Keratinocyte (primary cell): Measurements from ENCODE around the gene MTUS2. TPM values are rescaled to one million over a fixed set of nuclear protein-coding genes. Genes with fewer than 3 reads are reported as not detected.

Source experiments
- DNase-seq: peaks from one replicate; pipeline ENCODE4 v3.0.0-alpha.2; 2011; ENCODE audit warnings: low read depth, missing footprints, low spot score
- FAIRE-seq: peaks from 2 replicates; lab custom pipeline; 2011; peaks lifted over from hg19 to GRCh38; lab: Jason Lieb, UNC
- H2AFZ ChIP-seq: 2 replicates; pipeline ENCODE4 v1.6.0; 2012; ENCODE audit warnings: low read length, control low read depth, inconsistent platforms; ENCODE audit not compliant: control insufficient read depth
- H3K27ac ChIP-seq: 2 replicates; pipeline ENCODE4 v1.5.1; 2011; ENCODE audit warnings: low read length; ENCODE audit not compliant: control insufficient read depth, insufficient read depth
- H3K27me3 ChIP-seq: 3 replicates; pipeline ENCODE4 v1.6.0; 2011; ENCODE audit warnings: low read length; ENCODE audit not compliant: control insufficient read depth, insufficient read depth; ENCODE audit errors: extremely low read depth
- H3K36me3 ChIP-seq, 2 experiments: 2 replicates in 1 of 2; 3 replicates in 1 of 2; pipeline ENCODE4 v1.5.1; 2011; ENCODE audit warnings: low read length in 2 of 2, mild to moderate bottlenecking in 1 of 2; ENCODE audit not compliant: control insufficient read depth in 2 of 2, insufficient read depth in 2 of 2; ENCODE audit errors: extremely low read depth in 1 of 2
- H3K4me1 ChIP-seq: 3 replicates; pipeline ENCODE4 v1.5.1; 2011; ENCODE audit warnings: low read length; ENCODE audit not compliant: control insufficient read depth, insufficient read depth; ENCODE audit errors: extremely low read depth
- H3K4me2 ChIP-seq: 3 replicates; pipeline ENCODE4 v1.6.0; 2011; ENCODE audit warnings: low read depth, low read length; ENCODE audit not compliant: control insufficient read depth, insufficient read depth; ENCODE audit errors: extremely low read depth
- H3K4me3 ChIP-seq, 3 experiments: fragments of 200-600 bp in 1 of 3; sonication (generic) in 1 of 3; 2 replicates in 2 of 3; 3 replicates in 1 of 3; pipeline ENCODE4 v1.5.1; 2011 to 2016; ENCODE audit warnings: low read length in 3 of 3, mild to moderate bottlenecking in 3 of 3, control low read depth in 2 of 3, inconsistent platforms in 1 of 3, low read depth in 1 of 3, mixed read lengths in 1 of 3, mixed run types in 1 of 3, moderate library complexity in 1 of 3; ENCODE audit not compliant: control insufficient read depth in 2 of 3, insufficient read depth in 2 of 3; ENCODE audit errors: extremely low read depth in 1 of 3
- H3K79me2 ChIP-seq: 2 replicates; pipeline ENCODE4 v1.6.0; 2012; ENCODE audit warnings: low read length; ENCODE audit not compliant: control insufficient read depth, insufficient read depth
- H3K9ac ChIP-seq: 3 replicates; pipeline ENCODE4 v1.6.0; 2011; ENCODE audit warnings: low read length; ENCODE audit not compliant: control insufficient read depth, insufficient read depth; ENCODE audit errors: extremely low read depth
- H3K9me1 ChIP-seq: 3 replicates; pipeline ENCODE4 v1.6.0; 2011; ENCODE audit warnings: low read length; ENCODE audit not compliant: control insufficient read depth, insufficient read depth; ENCODE audit errors: extremely low read depth
- H3K9me3 ChIP-seq: 2 replicates; pipeline ENCODE4 v1.5.1; 2012; ENCODE audit warnings: low read depth, low read length; ENCODE audit not compliant: control insufficient read depth
- H4K20me1 ChIP-seq: 3 replicates; pipeline ENCODE4 v1.6.0; 2011; ENCODE audit warnings: low read length; ENCODE audit not compliant: control insufficient read depth, insufficient read depth; ENCODE audit errors: extremely low read depth
- CTCF ChIP-seq, 3 experiments: IDR thresholded peaks in 1 of 3; conservative IDR thresholded peaks in 1 of 3; optimal IDR thresholded peaks in 1 of 3; 2 replicates in 2 of 3; 3 replicates in 1 of 3; pipeline versions ENCODE3 to v1.5.1; 2011; ENCODE audit warnings: low read length in 3 of 3, mild to moderate bottlenecking in 3 of 3, moderate library complexity in 2 of 3, control low read depth in 1 of 3, inconsistent platforms in 1 of 3; ENCODE audit not compliant: insufficient read depth in 2 of 3; ENCODE audit errors: extremely low read depth in 1 of 3
- EZH2 ChIP-seq: IDR thresholded peaks from one replicate; pipeline ENCODE4 v1.6.1; 2012; ENCODE audit warnings: inconsistent platforms, mild to moderate bottlenecking, low read length, moderate library complexity
- dilution Hi-C: fragments of 300-500 bp; cut with MboI; formaldehyde crosslinking; loops from one replicate; pipeline ENCODE4 v1.7.0; 2020; ENCODE audit warnings: low sequenced_read_pairs; ENCODE audit not compliant: extremely low pct_ligation_motif_present
- polyA plus RNA-seq, 5 experiments: library from polyadenylated mRNA; depleted of rRNA in 3 of 5; stranded (reverse) in 3 of 5; stranded (forward) in 1 of 5; unstranded in 1 of 5; fragments of >200 nt; gene quantifications; 1 replicate in 1 of 5; 2 replicates in 3 of 5; 3 replicates in 1 of 5; pipeline versions ENCODE4 v1.2.1 to v1.2.3, GENCODE V29; 2011 to 2012; ENCODE audit warnings: missing spikeins in 2 of 5, low read depth in 1 of 5, low replicate concordance in 1 of 5

Gene MTUS2
- polyA plus RNA-seq, 1 donor (not counting 4 experiments of a cell fraction or from before 2014, with no cell fraction given), result 0.17 TPM

GRCh38 chr13:29310806-29311205 lies 490.7 kb downstream of the MTUS2 start:
- no peak for DNase-seq

GRCh38 chr13:29315847-29316246 lies 495.7 kb downstream of the MTUS2 start:
- no peaks in the 10 kb centered on the region for H3K9me3 ChIP-seq
- H3K79me2 ChIP-seq, result no peaks in the 10 kb centered on the region
- no peak overlapping the region for H2AFZ ChIP-seq
- H3K9ac ChIP-seq, result no peak overlapping the region
- H3K27ac ChIP-seq, result no peak overlapping the region
- DNase-seq, result no peak
- TF ChIP-seq EZH2 (no peak), CTCF (optimal IDR thresholded peaks at IDR 0.05 in 1 of 3, IDR thresholded peaks at IDR 0.05 in 1 of 3, conservative IDR thresholded peaks at IDR 0.05 in 1 of 3; ENCODE audit: extremely low read depth in 1 of 3, insufficient read depth in 2 of 3, low read length in 3 of 3) (no peak)
- no peaks in the 10 kb centered on the region for H3K9me1 ChIP-seq
- no peaks in the 10 kb centered on the region for H3K4me1 ChIP-seq
- dilution Hi-C loops, result no loop called here
- H3K27me3 ChIP-seq, result no peaks in the 10 kb centered on the region
- no peak overlapping the region for H3K4me3 ChIP-seq
- H3K4me2 ChIP-seq, result no peak overlapping the region
- no peaks in the 10 kb centered on the region for H3K36me3 ChIP-seq
- no peak for FAIRE-seq
- H4K20me1 ChIP-seq, result peaks cover 2% of the 10 kb centered on the region

More at GRCh38 chr13:29310806-29311205, 490.7 kb downstream of the MTUS2 start:
- H2AFZ ChIP-seq, result no peak overlapping the region
- TF ChIP-seq EZH2 (no peak), CTCF (optimal IDR thresholded peaks at IDR 0.05 in 1 of 3, IDR thresholded peaks at IDR 0.05 in 1 of 3, conservative IDR thresholded peaks at IDR 0.05 in 1 of 3; ENCODE audit: extremely low read depth in 1 of 3, insufficient read depth in 2 of 3, low read length in 3 of 3) (no peak)
- dilution Hi-C loops, result no loop called here
- no peak for FAIRE-seq
- H3K79me2 ChIP-seq, result no peaks in the 10 kb centered on the region
- H3K9me1 ChIP-seq, result no peaks in the 10 kb centered on the region
- H3K9ac ChIP-seq, result no peak overlapping the region
- H3K4me3 ChIP-seq, result no peak overlapping the region
- H3K9me3 ChIP-seq, result no peaks in the 10 kb centered on the region
- H3K4me1 ChIP-seq, result no peaks in the 10 kb centered on the region
- H3K36me3 ChIP-seq, result no peaks in the 10 kb centered on the region
- no peak overlapping the region for H3K27ac ChIP-seq
- H3K27me3 ChIP-seq, result no peaks in the 10 kb centered on the region
- H4K20me1 ChIP-seq, result peaks cover 2% of the 10 kb centered on the region
- no peak overlapping the region for H3K4me2 ChIP-seq
